Lung (tissue), 12 donors: ENCODE measurements around the gene THBD. TPM values are rescaled to one million over a fixed set of nuclear protein-coding genes. Genes with fewer than 3 reads are reported as not detected.

Experiments used
- ATAC-seq: fragments of 200-7000 bp; cut with Tn5 transposase; one replicate; pipeline ENCODE4 v1.9.1; 2020; ENCODE audit warnings: moderate number of reproducible peaks; ENCODE audit not compliant: insufficient read depth, low FRiP score
- DNase-seq, 3 donors: peaks; one replicate each; pipeline ENCODE4 v3.0.0-alpha.2; 2013 to 2017
- H3K27ac ChIP-seq, 2 donors: one replicate each; pipeline ENCODE4 v1.5.1; 2013; ENCODE audit warnings: mild to moderate bottlenecking in 2 of 2, moderate library complexity in 2 of 2, control low read depth in 1 of 2, inconsistent platforms in 1 of 2, low read depth in 1 of 2, low read length in 1 of 2
- H3K27me3 ChIP-seq, 3 donors: one replicate each; pipeline ENCODE4 v1.5.1; 2013; ENCODE audit warnings: low read length in 2 of 3; ENCODE audit not compliant: control insufficient read depth in 3 of 3, insufficient read depth in 3 of 3
- H3K36me3 ChIP-seq, 4 donors: one replicate each; pipeline ENCODE4 v1.5.1; 2013; ENCODE audit warnings: low read length in 4 of 4, mild to moderate bottlenecking in 1 of 4, moderate library complexity in 1 of 4; ENCODE audit not compliant: control insufficient read depth in 4 of 4, insufficient read depth in 4 of 4
- H3K4me1 ChIP-seq, 5 donors: one replicate each; pipeline ENCODE4 v1.5.1; 2013; ENCODE audit warnings: low read length in 5 of 5, mild to moderate bottlenecking in 2 of 5, moderate library complexity in 1 of 5; ENCODE audit not compliant: control insufficient read depth in 5 of 5, insufficient read depth in 5 of 5
- H3K4me3 ChIP-seq: one replicate; pipeline ENCODE4 v1.5.1; 2013; ENCODE audit warnings: mild to moderate bottlenecking, control low read depth, moderate library complexity
- H3K9ac ChIP-seq, 2 donors: one replicate each; pipeline ENCODE4 v1.5.1; 2013; ENCODE audit warnings: low read length in 2 of 2, control low read depth in 1 of 2; ENCODE audit not compliant: insufficient read depth in 1 of 2
- H3K9me3 ChIP-seq, 4 donors: one replicate each; pipeline ENCODE4 v1.5.1; 2013; ENCODE audit warnings: low read length in 3 of 4, mild to moderate bottlenecking in 1 of 4, moderate library complexity in 1 of 4; ENCODE audit not compliant: control insufficient read depth in 4 of 4, insufficient read depth in 3 of 4
- WGBS, 2 donors: extraction: QIAGEN DNeasy Blood & Tissue Kit; methylation state at CpG; one replicate each; pipeline ENCODE4 v1.1.7; 2013; 5-methylcytosine and 5-hydroxymethylcytosine counted together
- polyA plus RNA-seq, 2 donors: library from polyadenylated mRNA; stranded (reverse); fragments of 200-250 nt; gene quantifications; one replicate each; pipeline ENCODE4 v1.2.1, GENCODE V29; 2013
- total RNA-seq, 2 donors: library from RNA; depleted of rRNA in 1 of 2; stranded (reverse); fragments of >200 nt in 1 of 2; gene quantifications; one replicate each; pipeline ENCODE4 v1.2.1, GENCODE V29; 2014 to 2021
- TF ChIP-seq, protein P1 (sequence below): IDR thresholded peaks from 2 replicates; pipeline ENCODE4 v1.5.1; 2012; ENCODE audit warnings: mild to moderate bottlenecking; ENCODE audit errors: control extremely low read depth, extremely low read depth
- donor health status: control.
- donor health status: control.
- donor health status: Bipolar disorder and iron deficiency.
- donor health status: healthy.
- donor health status: DM: yes; HTN: yes; CAD: no.

The THBD gene
- total and polyA plus RNA-seq, 4 donors: 23.6 to 101 (median 61.4) TPM

- TF ChIP-seq, protein P1, sequence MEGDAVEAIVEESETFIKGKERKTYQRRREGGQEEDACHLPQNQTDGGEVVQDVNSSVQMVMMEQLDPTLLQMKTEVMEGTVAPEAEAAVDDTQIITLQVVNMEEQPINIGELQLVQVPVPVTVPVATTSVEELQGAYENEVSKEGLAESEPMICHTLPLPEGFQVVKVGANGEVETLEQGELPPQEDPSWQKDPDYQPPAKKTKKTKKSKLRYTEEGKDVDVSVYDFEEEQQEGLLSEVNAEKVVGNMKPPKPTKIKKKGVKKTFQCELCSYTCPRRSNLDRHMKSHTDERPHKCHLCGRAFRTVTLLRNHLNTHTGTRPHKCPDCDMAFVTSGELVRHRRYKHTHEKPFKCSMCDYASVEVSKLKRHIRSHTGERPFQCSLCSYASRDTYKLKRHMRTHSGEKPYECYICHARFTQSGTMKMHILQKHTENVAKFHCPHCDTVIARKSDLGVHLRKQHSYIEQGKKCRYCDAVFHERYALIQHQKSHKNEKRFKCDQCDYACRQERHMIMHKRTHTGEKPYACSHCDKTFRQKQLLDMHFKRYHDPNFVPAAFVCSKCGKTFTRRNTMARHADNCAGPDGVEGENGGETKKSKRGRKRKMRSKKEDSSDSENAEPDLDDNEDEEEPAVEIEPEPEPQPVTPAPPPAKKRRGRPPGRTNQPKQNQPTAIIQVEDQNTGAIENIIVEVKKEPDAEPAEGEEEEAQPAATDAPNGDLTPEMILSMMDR: no peak
- H3K9me3 ChIP-seq: peaks cover 0 to 3% (median 0%) of the 10 kb centered on the region in 4 donors
- no peak overlapping the region for H3K9ac ChIP-seq
- peaks cover 0 to 1% (median 0%) of the 10 kb centered on the region in 4 donors for H3K36me3 ChIP-seq
- ATAC-seq (no peak), DNase-seq (no peak)
- H3K4me1 ChIP-seq: peaks cover 0 to 10% (median 0%) of the 10 kb centered on the region in 5 donors
- H3K4me3 ChIP-seq: no peak overlapping the region
- WGBS, 2 donors: 62 to 64% methylated on average over 11 of the region's 11 CpGs
- H3K27ac ChIP-seq: no peak overlapping the region
- no peaks in the 10 kb centered on the region for H3K27me3 ChIP-seq
Observed at GRCh38 chr20:23072892-23073586, 23.6 kb upstream of the THBD start.

DNA sequence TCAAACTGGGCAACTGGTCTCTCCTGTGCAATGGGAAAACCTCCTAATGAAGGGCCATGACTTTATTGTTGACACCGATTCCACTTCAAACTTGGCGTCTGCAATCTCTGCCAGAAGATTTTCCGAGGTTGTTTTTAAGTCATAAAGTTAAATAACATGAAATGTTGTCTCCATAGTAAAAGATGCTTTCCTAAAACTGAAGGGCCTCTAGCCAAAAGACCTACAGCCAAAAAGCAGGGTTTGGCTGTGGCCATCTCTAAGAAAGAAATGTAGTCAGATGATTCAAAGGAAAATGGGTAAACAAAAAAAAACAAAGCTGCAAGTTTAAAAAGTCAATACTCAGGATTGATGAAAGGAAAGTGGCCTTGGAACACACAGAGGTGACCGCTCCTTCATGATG, 22.5 kb upstream of the THBD start:
- H3K9me3 ChIP-seq: peaks cover 0 to 3% (median 0%) of the 10 kb centered on the region in 4 donors
- ATAC-seq: no peak
- no peak overlapping the region for H3K4me3 ChIP-seq
- TF ChIP-seq, protein P1: no peak
- H3K27me3 ChIP-seq: no peaks in the 10 kb centered on the region
- no peak overlapping the region for H3K27ac ChIP-seq
- peaks cover 0 to 9% (median 0%) of the 10 kb centered on the region in 5 donors for H3K4me1 ChIP-seq
- peaks cover 0 to 2% (median 0%) of the 10 kb centered on the region in 4 donors for H3K36me3 ChIP-seq
- no peak overlapping the region for H3K9ac ChIP-seq
- WGBS, 2 donors: 76 to 94% methylated on average over 4 of the region's 4 CpGs
- DNase-seq: peak in 1 of 3 donors; percentile 61

DNA sequence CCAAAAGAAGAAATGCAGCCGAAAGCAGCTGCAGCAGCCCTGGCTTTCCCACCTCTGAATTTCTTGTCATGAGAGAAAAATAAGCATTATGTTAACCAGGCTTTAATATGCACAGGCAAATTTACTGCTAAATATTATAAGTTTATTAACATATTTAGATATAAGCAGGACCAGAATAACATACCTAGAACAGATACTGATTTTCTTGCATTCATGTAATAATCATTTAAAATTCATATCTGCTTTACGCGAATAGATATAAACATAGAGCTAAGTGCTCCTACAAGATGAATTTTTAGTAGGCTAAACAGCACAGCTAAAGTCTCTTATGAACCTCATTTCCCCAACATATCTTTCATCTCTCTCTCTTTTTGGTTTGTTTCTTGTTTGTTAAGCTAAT, 21.9 kb upstream of the THBD start:
- DNase-seq (no peak), ATAC-seq (no peak)
- 64 to 88% methylated on average over 3 of the region's 3 CpGs for WGBS, 2 donors
- peaks cover 0 to 3% (median 0%) of the 10 kb centered on the region in 4 donors for H3K9me3 ChIP-seq
- H3K27ac ChIP-seq: no peak overlapping the region
- H3K27me3 ChIP-seq: no peaks in the 10 kb centered on the region
- H3K4me1 ChIP-seq: peaks cover 0 to 9% (median 0%) of the 10 kb centered on the region in 5 donors
- peaks cover 0 to 2% (median 0%) of the 10 kb centered on the region in 4 donors for H3K36me3 ChIP-seq
- TF ChIP-seq, protein P1: no peak
- no peak overlapping the region for H3K4me3 ChIP-seq
- no peak overlapping the region for H3K9ac ChIP-seq
